K562 (cell line): Measurements from ENCODE around the gene QSOX2. TPM values are rescaled to one million over a fixed set of nuclear protein-coding genes. Genes with fewer than 3 reads are reported as not detected.

Experiments
- ATAC-seq: fragments of 200-7000 bp; cut with Tn5 transposase; 3 replicates; pipeline ENCODE4 v1.9.1; 2020; ENCODE audit warnings: moderate library complexity
- BruUV-seq: library from RNA; stranded (reverse); fragments of 400-500 nt; replicated peaks from 2 replicates; lab custom pipeline; 2021; lab: Mats Ljungman, UMichigan
- CTCF ChIA-PET: fragments of 300-600 bp; formaldehyde crosslinking; extraction: SDS; loops from one replicate; lab custom pipeline; 2021; ENCODE audit warnings: low intra/inter-chr PET ratio; lab: Yijun Ruan, JAX
- POLR2A ChIA-PET: fragments of 300-600, 350-650 bp; sonication (Branson Sonifier 250); formaldehyde crosslinking; extraction: SDS; loops from one replicate; lab custom pipeline; 2021; ENCODE audit warnings: antibody characterized with exemption, inconsistent platforms; lab: Yijun Ruan, JAX
- DNase-seq, 4 experiments: peaks; one replicate each; pipeline versions ENCODE4 v3.0.0 to v3.0.0-alpha.2; 2011 to 2018; ENCODE audit warnings: low spot score in 3 of 4, mixed read lengths in 3 of 4; ENCODE audit errors: extremely low read depth in 1 of 4
- FAIRE-seq: peaks from 2 replicates; lab custom pipeline; 2011; peaks lifted over from hg19 to GRCh38; lab: Jason Lieb, UNC
- H2AFZ ChIP-seq: 2 replicates; pipeline ENCODE4 v1.6.0; 2011; ENCODE audit warnings: low read depth, low read length, control low read depth, inconsistent platforms
- H3K27ac ChIP-seq: fragments of 200-600 bp; 3 replicates; pipeline ENCODE4 v1.8.0; 2011; ENCODE audit warnings: low read depth, mild to moderate bottlenecking, control low read depth, inconsistent platforms, low read length, moderate library complexity, mixed read lengths; ENCODE audit errors: extremely low read depth
- H3K27me3 ChIP-seq, 2 experiments: fragments of 300-600 bp in 1 of 2; 2 replicates in 1 of 2; 3 replicates in 1 of 2; pipeline versions ENCODE4 v1.6.0 to v1.8.0; 2011; ENCODE audit warnings: inconsistent platforms in 2 of 2, low read length in 2 of 2, mild to moderate bottlenecking in 1 of 2, mixed read lengths in 1 of 2, moderate library complexity in 1 of 2; ENCODE audit not compliant: control insufficient read depth in 2 of 2, insufficient read depth in 2 of 2
- H3K36me3 ChIP-seq: fragments of 300-600 bp; 3 replicates; pipeline ENCODE4 v1.8.0; 2011; ENCODE audit warnings: mild to moderate bottlenecking, low read length, inconsistent platforms; ENCODE audit not compliant: control insufficient read depth, insufficient read depth
- H3K4me1 ChIP-seq, 2 experiments: fragments of 200-600 bp in 1 of 2; replicated peaks in 1 of 2; 2 replicates in 1 of 2; 3 replicates in 1 of 2; pipeline versions ENCODE4 v1.5.1 to v1.8.0; 2011; ENCODE audit warnings: inconsistent platforms in 2 of 2, low read length in 2 of 2, mild to moderate bottlenecking in 1 of 2, mixed read lengths in 1 of 2, moderate library complexity in 1 of 2; ENCODE audit not compliant: control insufficient read depth in 2 of 2, insufficient read depth in 2 of 2
- H3K4me2 ChIP-seq: 2 replicates; pipeline ENCODE4 v1.6.1; 2011; ENCODE audit warnings: low read length, control low read depth, inconsistent platforms, mixed read lengths; ENCODE audit not compliant: insufficient read depth
- H3K4me3 ChIP-seq: fragments of 200-600 bp; sonication (generic), shearing (Covaris generic); 2 replicates; pipeline ENCODE4 v1.5.1; 2016; ENCODE audit warnings: control low read depth, inconsistent platforms
- H3K79me2 ChIP-seq: fragments of 200-600 bp; 3 replicates; pipeline ENCODE4 v1.8.0; 2011; ENCODE audit warnings: low read length, inconsistent platforms; ENCODE audit not compliant: control insufficient read depth, insufficient read depth
- H3K9ac ChIP-seq, 2 experiments: 2 replicates each; pipeline versions ENCODE4 v1.6.0 to v1.6.1; 2011; ENCODE audit warnings: low read depth in 2 of 2, low read length in 2 of 2, control low read depth in 1 of 2, inconsistent platforms in 1 of 2, mild to moderate bottlenecking in 1 of 2, mixed read lengths in 1 of 2; ENCODE audit not compliant: insufficient read depth in 1 of 2
- H3K9me1 ChIP-seq: one replicate; pipeline ENCODE4 v1.6.0; 2011; ENCODE audit warnings: inconsistent platforms, mild to moderate bottlenecking, low read length, moderate library complexity; ENCODE audit not compliant: control insufficient read depth, insufficient read depth
- H3K9me3 ChIP-seq: replicated peaks from 2 replicates; pipeline ENCODE4 v1.5.1; 2011; ENCODE audit warnings: low read depth, low read length, inconsistent platforms; ENCODE audit not compliant: control insufficient read depth, insufficient read depth
- H4K20me1 ChIP-seq: replicated peaks from 2 replicates; pipeline ENCODE4 v1.6.1; 2011; ENCODE audit warnings: low read length, inconsistent platforms, mixed read lengths; ENCODE audit not compliant: control insufficient read depth, insufficient read depth
- CBX2 ChIP-seq: fragments of 200-600 bp; sonication (generic); IDR thresholded peaks from one replicate; pipeline ENCODE4 v1.6.1; 2012; ENCODE audit warnings: mild to moderate bottlenecking, low read length, inconsistent platforms; ENCODE audit not compliant: insufficient read depth, poor library complexity, severe bottlenecking
- CEBPB ChIP-seq: fragments of 450-650 bp; IDR thresholded peaks from 2 replicates; pipeline ENCODE4 v1.6.1; 2016; ENCODE audit warnings: missing genetic modification characterization, missing compliant biosample characterization
- CXXC5 ChIP-seq: fragments of 250-450 bp; sonication (Bioruptor Pico); IDR thresholded peaks from 2 replicates; pipeline ENCODE4 v1.8.0; 2022; ENCODE audit warnings: inconsistent platforms, mild to moderate bottlenecking, moderate library complexity
- HNRNPL ChIP-seq: fragments of 200-400 bp; formaldehyde crosslinking; IDR thresholded peaks from 2 replicates; pipeline ENCODE4 v1.6.1; 2017; ENCODE audit warnings: low read depth, mild to moderate bottlenecking, low read length
- LCOR ChIP-seq: sonication (generic); formaldehyde crosslinking; IDR thresholded peaks from 2 replicates; pipeline ENCODE4 v1.8.0; 2022; ENCODE audit warnings: mild to moderate bottlenecking, missing genetic modification reagents
- MEF2D ChIP-seq: conservative IDR thresholded peaks from 2 replicates; pipeline ENCODE4 v1.6.1; 2016; ENCODE audit warnings: low read depth, missing genetic modification characterization, missing compliant biosample characterization
- NR2C2 ChIP-seq, 2 experiments: fragments of 200-800 bp in 1 of 2; sonication (Bioruptor generic) in 1 of 2; sonication (generic) in 1 of 2; formaldehyde crosslinking in 1 of 2; IDR thresholded peaks; 2 replicates each; pipeline versions ENCODE4 v1.6.1 to v1.8.0; 2016 to 2022; ENCODE audit warnings: mild to moderate bottlenecking in 1 of 2, missing compliant biosample characterization in 1 of 2, missing genetic modification characterization in 1 of 2, missing genetic modification reagents in 1 of 2
- NR2F6 ChIP-seq: fragments of 450-650 bp; formaldehyde crosslinking; IDR thresholded peaks from 2 replicates; pipeline ENCODE4 v1.4.0; 2020; ENCODE audit warnings: mild to moderate bottlenecking
- PHF8 ChIP-seq: fragments of 200-600 bp; sonication (generic); IDR thresholded peaks from 2 replicates; pipeline ENCODE4 v1.6.1; 2012; ENCODE audit warnings: mixed run types, mild to moderate bottlenecking, inconsistent platforms, low read length, moderate library complexity, borderline replicate concordance
- RAD51 ChIP-seq: fragments of 450-650 bp; IDR thresholded peaks from 2 replicates; pipeline ENCODE4 v1.7.1; 2016; ENCODE audit warnings: low read depth, mild to moderate bottlenecking, borderline replicate concordance
- SAP30 ChIP-seq: fragments of 200-600 bp; sonication (generic); IDR thresholded peaks from 2 replicates; pipeline ENCODE4 v1.6.1; 2012; ENCODE audit warnings: borderline replicate concordance, low read depth, mild to moderate bottlenecking, moderate library complexity, low read length, control low read depth, inconsistent platforms; ENCODE audit not compliant: insufficient read depth, poor library complexity, severe bottlenecking
- ZEB2 ChIP-seq: fragments of 450-650 bp; IDR thresholded peaks from 2 replicates; pipeline ENCODE4 v1.6.1; 2016
- ZNF507 ChIP-seq: conservative IDR thresholded peaks from 2 replicates; pipeline ENCODE4 v1.6.1; 2017; ENCODE audit warnings: missing genetic modification characterization, missing compliant biosample characterization
- ZNF699 ChIP-seq: fragments of 250-450 bp; sonication (Bioruptor Pico); IDR thresholded peaks from 2 replicates; pipeline ENCODE4 v1.8.0; 2021; ENCODE audit warnings: mild to moderate bottlenecking, moderate library complexity; ENCODE audit not compliant: insufficient replicate concordance
- WGBS: fragments of 100-300 bp; shearing (Covaris generic); methylation state at CpG from one replicate; pipeline ENCODE4 v1.1.6; 2016; ENCODE audit warnings: low coverage, mixed read lengths; ENCODE audit not compliant: insufficient coverage; ENCODE audit errors: missing lambda C conversion rate; 5-methylcytosine and 5-hydroxymethylcytosine counted together
- in situ Hi-C: fragments of 300-500 bp; cut with MboI; formaldehyde crosslinking; loops from 4 replicates; pipeline ENCODE4 v1.15.0; 2018; ENCODE audit warnings: inconsistent platforms, mixed read lengths
- intact Hi-C: fragments of 100-400 bp; cut with micrococcal nuclease; formaldehyde crosslinking; loops from 2 replicates; pipeline ENCODE4 v1.14.2; 2022
- polyA plus RNA-seq, 8 experiments: library from polyadenylated mRNA; depleted of rRNA in 4 of 8; stranded (reverse) in 5 of 8; unstranded in 3 of 8; fragments of >200 nt; fragmentation: Nextera tagmentation in 2 of 8; fragmentation: Illumina TruSeq in 1 of 8; extraction: Ambion mirVana in 2 of 8; extraction: Trizol in 1 of 8; gene quantifications; 2 replicates each; pipeline versions ENCODE4 v1.2.1 to v1.2.3, GENCODE V29; 2011 to 2014; ENCODE audit warnings: inconsistent platforms in 1 of 8, missing spikeins in 1 of 8
- total RNA-seq, 7 experiments: library from RNA; depleted of rRNA in 6 of 7; stranded (reverse); fragments of >200 nt in 6 of 7; fragmentation: Illumina TruSeq in 2 of 7; extraction: Trizol in 2 of 7; gene quantifications; 2 replicates each; pipeline versions ENCODE4 v1.2.1 to v1.2.3, GENCODE V29; 2011 to 2021; ENCODE audit warnings: low replicate concordance in 1 of 7
- TF ChIP-seq, protein P1 (sequence below): sonication (generic); formaldehyde crosslinking; IDR thresholded peaks from 2 replicates; pipeline ENCODE4 v1.9.0; 2022; ENCODE audit warnings: mild to moderate bottlenecking, missing genetic modification reagents
- TF ChIP-seq, protein P2 (sequence below): fragments of 450-650 bp; formaldehyde crosslinking; IDR thresholded peaks from 2 replicates; pipeline ENCODE4 v1.4.0; 2020; ENCODE audit warnings: mild to moderate bottlenecking, moderate library complexity
- TF ChIP-seq, protein P3 (sequence below): sonication (generic); formaldehyde crosslinking; IDR thresholded peaks from 2 replicates; pipeline ENCODE4 v1.8.1; 2022; ENCODE audit warnings: missing genetic modification reagents

The QSOX2 gene
- total and polyA plus RNA-seq, 9 of the 15 experiments (the other 6 are each of a cell fraction or from before 2014, with no cell fraction given): 0.51 to 23.7 (median 12.7) TPM

- no peak for TF ChIP-seq HNRNPL
- TF ChIP-seq CEBPB (tag): peak; percentile 75
- TF ChIP-seq NR2F6 (CRISPR knock-in tag): no peak
Observed at GRCh38 chr9:136273244-136273865, 27.7 kb upstream of the QSOX2 start (continued).

DNA sequence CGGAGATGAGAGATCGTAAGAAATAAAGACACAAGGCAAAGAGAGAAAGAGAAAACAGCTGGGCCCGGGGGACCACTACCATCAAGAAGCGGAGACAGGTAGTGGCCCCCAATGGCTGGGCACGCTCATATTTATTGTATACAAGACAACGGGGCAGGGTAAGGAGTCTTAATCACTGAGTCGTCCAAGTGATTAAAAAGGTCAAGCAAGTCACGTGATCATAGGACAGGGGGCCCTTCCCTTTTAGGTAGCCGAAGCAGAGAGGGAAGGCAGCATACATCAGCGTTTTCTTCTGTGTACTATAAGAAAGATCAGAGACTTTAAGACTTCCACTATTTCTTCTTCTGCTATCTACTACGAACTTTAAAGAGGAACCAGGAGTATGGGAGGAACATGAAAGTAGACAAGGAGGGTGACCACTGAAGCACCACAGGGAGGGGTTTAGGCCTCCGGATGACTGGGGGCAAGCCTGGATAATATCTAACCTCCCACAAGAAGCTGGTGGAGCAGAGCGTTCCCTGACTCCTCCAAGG lies 24.6 kb upstream of the QSOX2 start:
- Histone ChIP-seq H3K4me3 (no peak overlapping the region), H3K9me1 (no peaks in the 10 kb centered on the region), H3K4me2 (no peak overlapping the region), H3K36me3 (no peaks in the 10 kb centered on the region), H3K79me2 (no peaks in the 10 kb centered on the region), H3K4me1 (peaks cover 0 to 29% of the 10 kb centered on the region in 2 experiments; a peak in 3 of 5 replicates), H3K27me3 (peaks cover 31 to 37% of the 10 kb centered on the region in 2 experiments), H3K9ac (no peak overlapping the region), H2AFZ (no peak overlapping the region), H3K27ac (no peak overlapping the region), H4K20me1 (peaks cover 10% of the 10 kb centered on the region; the same call in 1 of the 2 replicates), H3K9me3 (no peaks in the 10 kb centered on the region)
- WGBS: 18% methylated on average over 13 of the region's 13 CpGs
- ChIA-PET CTCF (no interaction called here), POLR2A (interaction anchor here (0.7 kb wide), 1 partner anchor 16 kb away, joined by 3 read pairs; no protein-coding TSS in a partner anchor)
- ATAC-seq: no peak
- FAIRE-seq: no peak
- no TSS peak for BruUV-seq
- intact Hi-C loops (no loop called here), in situ Hi-C loops (loop anchor here (10.0 kb wide), 1 partner anchor 475 kb away; no protein-coding TSS in a partner anchor)
- DNase-seq: no peak
- TF ChIP-seq PHF8: no peak
- no peak for TF ChIP-seq LCOR
- no peak for TF ChIP-seq ZNF507 (tag)
- TF ChIP-seq, protein P1, sequence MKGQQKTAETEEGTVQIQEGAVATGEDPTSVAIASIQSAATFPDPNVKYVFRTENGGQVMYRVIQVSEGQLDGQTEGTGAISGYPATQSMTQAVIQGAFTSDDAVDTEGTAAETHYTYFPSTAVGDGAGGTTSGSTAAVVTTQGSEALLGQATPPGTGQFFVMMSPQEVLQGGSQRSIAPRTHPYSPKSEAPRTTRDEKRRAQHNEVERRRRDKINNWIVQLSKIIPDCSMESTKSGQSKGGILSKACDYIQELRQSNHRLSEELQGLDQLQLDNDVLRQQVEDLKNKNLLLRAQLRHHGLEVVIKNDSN (CRISPR knock-in tag): peak; percentile 34; the same call in 1 of the 2 replicates
- TF ChIP-seq NR2C2 (CRISPR knock-in tag; IDR thresholded peaks at IDR 0.05): no peak
- TF ChIP-seq NR2C2 (tag; IDR thresholded peaks at IDR 0.05): no peak
- no peak for TF ChIP-seq CXXC5 (CRISPR knock-in tag)
- TF ChIP-seq CBX2: no peak
- TF ChIP-seq MEF2D (tag): no peak
- no peak for TF ChIP-seq ZNF699
- TF ChIP-seq ZEB2: no peak
- TF ChIP-seq SAP30: no peak
- TF ChIP-seq RAD51: peak; percentile 83
- TF ChIP-seq, protein P2, sequence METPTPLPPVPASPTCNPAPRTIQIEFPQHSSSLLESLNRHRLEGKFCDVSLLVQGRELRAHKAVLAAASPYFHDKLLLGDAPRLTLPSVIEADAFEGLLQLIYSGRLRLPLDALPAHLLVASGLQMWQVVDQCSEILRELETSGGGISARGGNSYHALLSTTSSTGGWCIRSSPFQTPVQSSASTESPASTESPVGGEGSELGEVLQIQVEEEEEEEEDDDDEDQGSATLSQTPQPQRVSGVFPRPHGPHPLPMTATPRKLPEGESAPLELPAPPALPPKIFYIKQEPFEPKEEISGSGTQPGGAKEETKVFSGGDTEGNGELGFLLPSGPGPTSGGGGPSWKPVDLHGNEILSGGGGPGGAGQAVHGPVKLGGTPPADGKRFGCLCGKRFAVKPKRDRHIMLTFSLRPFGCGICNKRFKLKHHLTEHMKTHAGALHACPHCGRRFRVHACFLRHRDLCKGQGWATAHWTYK (CRISPR knock-in tag): no peak
- TF ChIP-seq, protein P3, sequence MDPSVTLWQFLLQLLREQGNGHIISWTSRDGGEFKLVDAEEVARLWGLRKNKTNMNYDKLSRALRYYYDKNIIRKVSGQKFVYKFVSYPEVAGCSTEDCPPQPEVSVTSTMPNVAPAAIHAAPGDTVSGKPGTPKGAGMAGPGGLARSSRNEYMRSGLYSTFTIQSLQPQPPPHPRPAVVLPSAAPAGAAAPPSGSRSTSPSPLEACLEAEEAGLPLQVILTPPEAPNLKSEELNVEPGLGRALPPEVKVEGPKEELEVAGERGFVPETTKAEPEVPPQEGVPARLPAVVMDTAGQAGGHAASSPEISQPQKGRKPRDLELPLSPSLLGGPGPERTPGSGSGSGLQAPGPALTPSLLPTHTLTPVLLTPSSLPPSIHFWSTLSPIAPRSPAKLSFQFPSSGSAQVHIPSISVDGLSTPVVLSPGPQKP (CRISPR knock-in tag): no peak
